ENCODE measurements around the gene BTNL9.

BTNL9 gene

GRCh38 chr5:181039931-181040630 lies at the start of gene BTNL9:
BTNL9 (plus strand) TSS chr5:181040266; CDS start chr5:181045490, 5,224 bp downstream.
- Histone ChIP-seq H3K9me2 (replicated peaks; ENCODE audit: insufficient read depth, low read length) (no peaks in the 10 kb centered on the region), H3K4me2 (ENCODE audit: low read depth, low read length, poor library complexity, severe bottlenecking) (no peak within 1 kb of the TSS), H3K36me3 (ENCODE audit: low read length) (no peaks in the 10 kb centered on the region), H3K9ac (ENCODE audit: low read length) (no peak within 1 kb of the TSS), H3F3A (ENCODE audit: insufficient read depth) (no peaks in the 10 kb centered on the region), H2AFZ (ENCODE audit: low read depth, low read length, severe bottlenecking) (no peak within 1 kb of the TSS), H3K9me3 (ENCODE audit: insufficient read depth, low read length) (no peaks in the 10 kb centered on the region), H3K4me3 (ENCODE audit: insufficient read depth, low read length, poor library complexity, severe bottlenecking) (no peak within 1 kb of the TSS), H3K27ac (ENCODE audit: low read depth, low read length) (no peak within 1 kb of the TSS), H3K27me3 (ENCODE audit: low read length) (no peaks in the 10 kb centered on the region), H3K79me2 (ENCODE audit: insufficient read depth, low read length) (no peaks in the 10 kb centered on the region), H4K20me1 (ENCODE audit: low read depth, low read length) (no peaks in the 10 kb centered on the region)
- no peak for TF ChIP-seq EZH2phosphoT487 (conservative IDR thresholded peaks at IDR 0.05; ENCODE audit: low read length)

- TF ChIP-seq, protein P1, sequence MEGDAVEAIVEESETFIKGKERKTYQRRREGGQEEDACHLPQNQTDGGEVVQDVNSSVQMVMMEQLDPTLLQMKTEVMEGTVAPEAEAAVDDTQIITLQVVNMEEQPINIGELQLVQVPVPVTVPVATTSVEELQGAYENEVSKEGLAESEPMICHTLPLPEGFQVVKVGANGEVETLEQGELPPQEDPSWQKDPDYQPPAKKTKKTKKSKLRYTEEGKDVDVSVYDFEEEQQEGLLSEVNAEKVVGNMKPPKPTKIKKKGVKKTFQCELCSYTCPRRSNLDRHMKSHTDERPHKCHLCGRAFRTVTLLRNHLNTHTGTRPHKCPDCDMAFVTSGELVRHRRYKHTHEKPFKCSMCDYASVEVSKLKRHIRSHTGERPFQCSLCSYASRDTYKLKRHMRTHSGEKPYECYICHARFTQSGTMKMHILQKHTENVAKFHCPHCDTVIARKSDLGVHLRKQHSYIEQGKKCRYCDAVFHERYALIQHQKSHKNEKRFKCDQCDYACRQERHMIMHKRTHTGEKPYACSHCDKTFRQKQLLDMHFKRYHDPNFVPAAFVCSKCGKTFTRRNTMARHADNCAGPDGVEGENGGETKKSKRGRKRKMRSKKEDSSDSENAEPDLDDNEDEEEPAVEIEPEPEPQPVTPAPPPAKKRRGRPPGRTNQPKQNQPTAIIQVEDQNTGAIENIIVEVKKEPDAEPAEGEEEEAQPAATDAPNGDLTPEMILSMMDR (IDR thresholded peaks at IDR 0.05; ENCODE audit: insufficient read depth, low read length, poor library complexity, severe bottlenecking) = no peak
- TF ChIP-seq EZH2phosphoT487 (conservative IDR thresholded peaks at IDR 0.05; ENCODE audit: low read length) = no peak
Measured at GRCh38 chr5:180990882-180991242, 49.2 kb upstream of the BTNL9 start.

GRCh38 chr5:181001947-181002346 lies 38.1 kb upstream of the BTNL9 start:
- Histone ChIP-seq H3K36me3 (ENCODE audit: low read length) (no peaks in the 10 kb centered on the region), H3K4me2 (ENCODE audit: low read depth, low read length, poor library complexity, severe bottlenecking) (no peak overlapping the region), H2AFZ (ENCODE audit: low read depth, low read length, severe bottlenecking) (no peak overlapping the region), H3K9me2 (replicated peaks; ENCODE audit: insufficient read depth, low read length) (no peaks in the 10 kb centered on the region), H3K27me3 (ENCODE audit: low read length) (no peaks in the 10 kb centered on the region), H3K4me3 (ENCODE audit: insufficient read depth, low read length, poor library complexity, severe bottlenecking) (no peak overlapping the region), H3F3A (ENCODE audit: insufficient read depth) (no peaks in the 10 kb centered on the region), H3K9me3 (ENCODE audit: insufficient read depth, low read length) (no peaks in the 10 kb centered on the region), H3K9ac (ENCODE audit: low read length) (no peak overlapping the region), H3K79me2 (ENCODE audit: insufficient read depth, low read length) (no peaks in the 10 kb centered on the region), H4K20me1 (ENCODE audit: low read depth, low read length) (no peaks in the 10 kb centered on the region), H3K27ac (ENCODE audit: low read depth, low read length) (no peak overlapping the region)
- TF ChIP-seq, protein P1 (IDR thresholded peaks at IDR 0.05; ENCODE audit: insufficient read depth, low read length, poor library complexity, severe bottlenecking) = no peak
- no peak for TF ChIP-seq EZH2phosphoT487 (conservative IDR thresholded peaks at IDR 0.05; ENCODE audit: low read length)

More at GRCh38 chr5:180990882-180991242, 49.2 kb upstream of the BTNL9 start:
- no peaks in the 10 kb centered on the region for H3K27me3 ChIP-seq (ENCODE audit: low read length)
- no peaks in the 10 kb centered on the region for H4K20me1 ChIP-seq (ENCODE audit: low read depth, low read length)
- no peaks in the 10 kb centered on the region for H3K36me3 ChIP-seq (ENCODE audit: low read length)
- H3F3A ChIP-seq (ENCODE audit: insufficient read depth) = no peaks in the 10 kb centered on the region
- no peak overlapping the region for H3K4me3 ChIP-seq (ENCODE audit: insufficient read depth, low read length, poor library complexity, severe bottlenecking)
- no peaks in the 10 kb centered on the region for H3K9me2 ChIP-seq (replicated peaks; ENCODE audit: insufficient read depth, low read length)
- H3K9me3 ChIP-seq (ENCODE audit: insufficient read depth, low read length) = no peaks in the 10 kb centered on the region
- no peak overlapping the region for H3K4me2 ChIP-seq (ENCODE audit: low read depth, low read length, poor library complexity, severe bottlenecking)
- no peaks in the 10 kb centered on the region for H3K79me2 ChIP-seq (ENCODE audit: insufficient read depth, low read length)
- no peak overlapping the region for H3K9ac ChIP-seq (ENCODE audit: low read length)
- H2AFZ ChIP-seq (ENCODE audit: low read depth, low read length, severe bottlenecking) = no peak overlapping the region
- H3K27ac ChIP-seq (ENCODE audit: low read depth, low read length) = no peak overlapping the region

DNA sequence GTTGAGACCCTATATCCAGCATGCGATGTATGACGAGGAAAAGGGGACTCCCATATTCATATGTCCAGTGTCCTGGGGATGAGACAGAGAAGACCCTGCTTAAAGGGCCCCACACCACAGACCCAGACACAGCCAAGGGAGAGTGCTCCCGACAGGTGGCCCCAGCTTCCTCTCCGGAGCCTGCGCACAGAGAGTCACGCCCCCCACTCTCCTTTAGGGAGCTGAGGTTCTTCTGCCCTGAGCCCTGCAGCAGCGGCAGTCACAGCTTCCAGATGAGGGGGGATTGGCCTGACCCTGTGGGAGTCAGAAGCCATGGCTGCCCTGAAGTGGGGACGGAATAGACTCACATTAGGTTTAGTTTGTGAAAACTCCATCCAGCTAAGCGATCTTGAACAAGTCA lies 34.3 kb upstream of the BTNL9 start:
- no peak for TF ChIP-seq EZH2phosphoT487 (conservative IDR thresholded peaks at IDR 0.05; ENCODE audit: low read length)
- TF ChIP-seq, protein P1 (IDR thresholded peaks at IDR 0.05; ENCODE audit: insufficient read depth, low read length, poor library complexity, severe bottlenecking) = no peak

More for the DNA sequence above, 34.3 kb upstream of the BTNL9 start:
- Histone ChIP-seq H3K9ac (ENCODE audit: low read length) (no peak overlapping the region), H3K4me2 (ENCODE audit: low read depth, low read length, poor library complexity, severe bottlenecking) (no peak overlapping the region), H3K9me2 (replicated peaks; ENCODE audit: insufficient read depth, low read length) (no peaks in the 10 kb centered on the region), H4K20me1 (ENCODE audit: low read depth, low read length) (no peaks in the 10 kb centered on the region), H3K36me3 (ENCODE audit: low read length) (no peaks in the 10 kb centered on the region), H3K4me3 (ENCODE audit: insufficient read depth, low read length, poor library complexity, severe bottlenecking) (no peak overlapping the region), H3K27ac (ENCODE audit: low read depth, low read length) (no peak overlapping the region), H3K79me2 (ENCODE audit: insufficient read depth, low read length) (no peaks in the 10 kb centered on the region), H3F3A (ENCODE audit: insufficient read depth) (no peaks in the 10 kb centered on the region), H3K27me3 (ENCODE audit: low read length) (no peaks in the 10 kb centered on the region), H3K9me3 (ENCODE audit: insufficient read depth, low read length) (no peaks in the 10 kb centered on the region), H2AFZ (ENCODE audit: low read depth, low read length, severe bottlenecking) (no peak overlapping the region)
